HG02870 (cell line): ENCODE results near the gene C2orf68.
"Not testable (repeated sequence)": the region's sequence is repeated elsewhere in the genome, so short reads cannot be mapped to it uniquely, and the experiment has no call there.

Experiments
- ATAC-seq: cut with Tn5 transposase; IDR thresholded peaks from one replicate; pipeline ENCODE4 v1.9.1; 2021; ENCODE audit warnings: mild to moderate bottlenecking, moderate library complexity; ENCODE audit not compliant: unreplicated experiment

Gene C2orf68

GRCh38 chr2:85600951-85601770 is 10.7 kb downstream of the C2orf68 start:
- no peak for ATAC-seq

GRCh38 chr2:85600235-85600575 is 11.7 kb downstream of the C2orf68 start:
- ATAC-seq, result no peak

GRCh38 chr2:85599468-85600234 is 12.2 kb downstream of the C2orf68 start:
- ATAC-seq, result no peak

GRCh38 chr2:85598594-85599340 is 13.1 kb downstream of the C2orf68 start:
- ATAC-seq, result no peak

DNA sequence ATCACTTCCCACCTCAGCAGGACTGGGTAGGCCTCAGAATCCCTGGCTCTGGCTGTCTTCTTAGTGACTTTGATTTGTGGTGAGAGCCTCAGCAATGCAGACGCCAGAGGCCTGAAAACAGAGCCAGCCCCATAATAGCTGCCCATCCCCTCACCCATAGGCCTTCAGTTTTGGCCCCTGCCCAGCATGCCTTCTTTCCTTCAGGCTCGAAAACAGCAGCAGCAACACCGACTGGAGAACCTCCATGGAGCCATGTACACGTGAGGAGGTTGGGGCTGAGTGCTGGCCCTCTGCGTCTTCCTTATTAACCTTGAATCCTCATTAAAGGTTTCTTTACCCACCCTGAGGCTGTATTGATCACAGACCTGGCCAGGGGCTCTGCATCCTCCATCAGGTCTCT is 14.6 kb downstream of the C2orf68 start:
- no peak for ATAC-seq

- no peak for ATAC-seq
These were observed 15.3 kb downstream of the C2orf68 start for GRCh38 chr2:85596486-85597143.

- ATAC-seq, result no peak
These were observed 15.9 kb downstream of the C2orf68 start for GRCh38 chr2:85596026-85596333.

DNA sequence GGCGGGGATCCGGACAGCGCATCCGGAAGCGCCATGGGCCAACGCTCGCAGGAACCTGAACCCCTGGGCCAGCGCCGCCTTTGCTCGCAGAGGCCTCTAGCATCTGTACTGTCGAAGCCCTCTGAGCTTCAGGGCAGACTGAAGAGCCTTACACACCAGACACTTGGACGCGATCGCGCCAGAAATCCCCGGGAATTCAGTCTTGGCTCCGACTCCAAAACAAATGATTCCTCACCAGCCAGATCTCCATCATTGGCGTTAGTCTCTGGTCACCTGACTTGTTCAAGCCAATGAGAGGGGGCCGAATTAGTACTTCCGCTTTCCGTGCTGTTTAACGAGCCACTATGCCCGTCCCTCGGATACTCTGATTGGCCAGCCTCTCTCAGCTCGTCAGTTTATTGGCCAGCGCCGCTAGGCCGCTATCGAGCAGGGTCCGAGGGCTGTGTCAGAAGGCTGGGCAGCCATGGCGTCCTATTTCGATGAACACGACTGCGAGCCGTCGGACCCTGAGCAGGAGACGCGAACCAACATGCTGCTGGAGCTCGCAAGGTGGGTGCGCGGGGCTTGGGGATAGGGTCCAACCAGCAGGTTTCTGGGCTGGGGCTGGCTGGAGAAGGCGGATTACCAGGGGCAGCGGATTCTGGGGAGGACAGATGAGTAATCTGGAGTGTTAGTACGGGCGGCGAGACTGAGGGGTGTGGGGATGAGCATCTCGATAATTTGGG is 16.4 kb downstream of the C2orf68 start, which contains the start of gene RNF181:
Gene RNF181, plus strand, starts transcription at position 445 of the 725 bp plus-strand sequence. Its CDS starts 19 bp downstream, at position 464.
- peak; percentile 100 for ATAC-seq

DNA sequence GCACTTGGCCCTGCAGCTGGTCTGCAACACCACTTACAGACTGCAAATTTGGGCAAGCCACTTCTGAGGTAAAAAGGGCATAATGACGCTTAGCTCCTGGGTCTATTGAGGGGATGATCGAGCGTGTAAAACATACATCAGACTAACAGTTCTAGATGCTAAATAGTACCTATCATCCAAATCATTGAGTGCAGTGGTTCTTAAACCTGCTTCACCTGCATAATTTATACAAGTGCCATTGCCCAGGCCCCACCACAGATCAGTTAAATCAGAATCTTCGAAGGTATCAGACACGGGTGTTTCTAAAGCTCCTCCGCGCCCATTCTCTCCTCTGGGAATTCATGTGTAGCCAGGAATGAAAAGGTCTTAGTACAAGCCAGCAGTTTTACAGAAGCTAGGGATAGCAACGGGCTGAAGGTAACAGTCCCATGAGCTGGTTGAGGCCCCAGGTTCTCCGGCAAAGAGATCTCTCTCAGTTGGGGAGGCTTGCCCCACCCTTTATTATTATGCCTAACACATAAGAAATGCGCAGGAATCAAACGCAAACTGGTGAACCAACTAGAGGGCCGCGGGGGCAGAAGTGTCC is 17.1 kb downstream of the C2orf68 start:
- no peak for ATAC-seq

- ATAC-seq, result no peak
These were observed 18.8 kb downstream of the C2orf68 start for GRCh38 chr2:85593023-85593422.

DNA sequence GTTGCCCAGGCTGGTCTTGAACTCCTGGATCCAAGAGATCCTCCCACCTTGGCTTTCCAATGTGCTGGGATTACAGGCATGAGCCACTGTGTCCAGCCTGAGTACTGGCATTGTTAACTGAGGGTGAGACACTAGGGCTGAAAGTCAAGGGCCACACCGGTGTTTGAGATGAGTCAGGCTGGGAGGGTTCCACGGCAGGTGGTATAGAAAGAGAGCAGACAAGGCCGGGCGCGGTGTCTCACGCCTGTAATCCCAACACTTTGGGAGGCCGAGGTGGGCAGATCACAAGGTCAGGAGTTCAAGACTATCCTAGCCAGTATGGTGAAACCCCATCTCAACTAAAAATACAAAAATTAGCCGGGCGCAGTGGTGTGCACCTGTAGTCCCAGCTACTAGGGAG is 19.6 kb downstream of the C2orf68 start:
- not testable (repeated sequence) for ATAC-seq

- ATAC-seq, result no peak
These were observed 20.3 kb downstream of the C2orf68 start for GRCh38 chr2:85591563-85591962.

DNA sequence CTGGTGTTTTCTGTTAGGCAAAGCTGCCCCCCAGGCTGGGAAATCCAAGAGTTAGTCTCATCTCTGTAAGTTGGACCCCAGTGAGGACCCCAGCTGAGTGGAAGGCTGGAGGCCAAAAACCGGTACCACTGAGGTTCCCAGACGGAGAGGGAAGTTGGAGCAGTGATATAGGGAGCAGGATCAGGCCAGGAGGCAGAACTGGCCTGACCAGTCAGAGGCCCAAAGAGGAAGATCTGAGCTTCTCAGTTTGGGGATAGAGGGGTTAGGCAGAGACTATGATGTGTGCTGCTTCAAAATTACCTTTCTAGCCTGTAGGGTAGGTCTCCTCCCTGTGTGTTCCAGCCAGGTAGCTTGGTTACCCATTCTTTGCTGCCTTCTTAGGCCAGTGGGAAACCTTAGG is 20.9 kb downstream of the C2orf68 start:
- no peak for ATAC-seq

DNA sequence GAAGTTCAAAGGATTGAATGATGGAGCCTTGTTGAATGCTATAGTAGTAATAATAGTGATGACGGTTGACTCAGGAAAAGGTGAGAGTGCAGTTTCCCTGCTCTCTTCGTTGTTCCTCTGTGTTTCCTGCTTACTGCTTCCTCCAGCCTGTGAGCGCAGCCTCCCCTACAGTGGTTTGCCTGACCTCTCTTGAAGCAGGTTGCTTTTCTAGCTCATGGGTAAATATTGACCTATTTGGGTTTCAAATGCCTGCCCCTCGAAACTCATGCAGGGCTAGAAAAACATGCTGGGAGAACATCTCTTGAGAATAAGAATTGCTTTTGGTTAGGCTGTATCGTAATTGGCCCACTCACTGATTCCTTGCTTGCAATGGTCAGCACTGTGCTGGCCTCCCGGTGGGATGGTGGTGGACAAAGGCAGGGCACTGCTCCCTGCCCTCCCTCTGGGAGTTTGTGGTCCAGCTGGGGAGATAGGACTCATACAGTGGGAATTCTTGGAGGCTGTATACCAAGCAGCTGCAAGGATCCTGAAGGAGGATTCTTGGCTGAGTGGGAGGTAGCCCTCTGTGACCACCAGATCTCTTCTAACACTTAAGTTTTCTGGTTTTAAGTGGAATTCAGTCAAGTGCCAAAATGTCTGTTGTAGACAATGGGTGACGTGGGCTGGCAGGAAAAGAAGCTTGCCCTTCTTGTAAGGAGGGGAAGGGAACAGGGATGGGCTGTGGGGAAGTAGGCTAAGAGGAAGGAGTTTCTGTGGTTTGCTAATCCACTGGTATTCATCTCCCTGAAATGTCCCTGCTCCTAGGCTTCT is 21.7 kb downstream of the C2orf68 start:
- no peak for ATAC-seq

GRCh38 chr2:85589181-85589580 is 22.7 kb downstream of the C2orf68 start:
- ATAC-seq, result no peak

GRCh38 chr2:85588645-85589044 is 23.2 kb downstream of the C2orf68 start:
- no peak for ATAC-seq

DNA sequence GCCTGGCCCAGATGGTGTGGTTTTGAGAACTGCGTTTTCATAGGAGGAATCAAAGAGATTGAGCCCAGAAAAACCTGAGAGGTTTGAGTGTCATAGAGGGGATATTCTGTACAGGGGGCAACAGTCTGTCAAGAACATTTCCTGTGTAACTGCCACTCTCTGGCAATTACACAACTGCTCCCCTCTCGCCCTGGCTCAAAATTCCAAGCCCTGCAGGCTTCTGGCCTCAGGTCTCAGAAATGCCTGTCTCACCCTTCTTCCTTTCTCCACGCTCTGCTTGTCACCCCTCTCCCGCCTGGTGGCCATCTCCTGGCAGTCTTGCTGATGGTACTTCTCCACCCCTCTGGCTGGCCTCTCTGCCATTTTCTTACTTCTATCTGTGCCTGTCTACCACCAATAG is 23.6 kb downstream of the C2orf68 start:
- no peak for ATAC-seq

GRCh38 chr2:85585781-85586105 is 26.1 kb downstream of the C2orf68 start:
- ATAC-seq, result no peak
